GM23338 (cell line): ENCODE results near the gene FBXW4. TPM values are rescaled to one million over a fixed set of nuclear protein-coding genes. Genes with fewer than 3 reads are reported as not detected.

ENCODE experiments used
- ATAC-seq: fragments of 200-7000 bp; cut with Tn5 transposase; 3 replicates; pipeline ENCODE4 v1.9.1; 2020
- DNase-seq: peaks from one replicate; pipeline ENCODE4 v3.0.0-alpha.2; 2015; ENCODE audit warnings: low spot score
- H2AFZ ChIP-seq: fragments of 200-600 bp; sonication (generic); 2 replicates; pipeline ENCODE4 v1.8.0; 2016; ENCODE audit warnings: antibody characterized with exemption, mild to moderate bottlenecking, moderate library complexity
- H3F3A ChIP-seq: fragments of 200-600 bp; sonication (generic); replicated peaks from 2 replicates; pipeline ENCODE4 v1.8.0; 2017; ENCODE audit warnings: antibody characterized with exemption, mixed run types, low read depth
- H3K27ac ChIP-seq: fragments of 200-600 bp; sonication (generic); 2 replicates; pipeline ENCODE4 v1.6.1; 2016; ENCODE audit warnings: low read depth
- H3K27me3 ChIP-seq: fragments of 200-600 bp; sonication (generic); 2 replicates; pipeline ENCODE4 v1.8.0; 2016; ENCODE audit warnings: mild to moderate bottlenecking, mixed run types, moderate library complexity; ENCODE audit not compliant: insufficient read depth
- H3K36me3 ChIP-seq: fragments of 200-600 bp; sonication (generic); 2 replicates; pipeline ENCODE4 v1.8.0; 2016; ENCODE audit warnings: mild to moderate bottlenecking; ENCODE audit not compliant: insufficient read depth
- H3K4me1 ChIP-seq: fragments of 200-600 bp; sonication (generic); 2 replicates; pipeline ENCODE4 v1.8.0; 2016; ENCODE audit warnings: mild to moderate bottlenecking, moderate library complexity; ENCODE audit not compliant: insufficient read depth
- H3K4me2 ChIP-seq: fragments of 200-600 bp; sonication (generic); 2 replicates; pipeline ENCODE4 v1.7.1; 2017; ENCODE audit warnings: mixed run types
- H3K4me3 ChIP-seq: fragments of 200-600 bp; sonication (generic); 2 replicates; pipeline ENCODE4 v1.6.1; 2016; ENCODE audit warnings: mixed run types
- H3K79me2 ChIP-seq: fragments of 200-600 bp; sonication (generic); replicated peaks from 2 replicates; pipeline ENCODE4 v1.8.0; 2017; ENCODE audit warnings: mild to moderate bottlenecking; ENCODE audit not compliant: insufficient read depth
- H3K9me2 ChIP-seq: fragments of 200-600 bp; sonication (generic); 2 replicates; pipeline ENCODE4 v1.8.0; 2017; ENCODE audit not compliant: insufficient read depth
- H4K20me1 ChIP-seq: fragments of 200-600 bp; sonication (generic); replicated peaks from 2 replicates; pipeline ENCODE4 v1.8.0; 2017; ENCODE audit warnings: mild to moderate bottlenecking; ENCODE audit not compliant: insufficient read depth
- H3K27ac Mint-ChIP-seq: 2 replicates; pipeline ENCODE4 v1.8.0; 2020; ENCODE audit warnings: inconsistent platforms, mild to moderate bottlenecking, moderate library complexity, mixed read lengths
- H3K27me3 Mint-ChIP-seq: 3 replicates; pipeline ENCODE4 v1.8.0; 2022; ENCODE audit warnings: low read depth, mild to moderate bottlenecking, moderate library complexity, mixed read lengths, inconsistent platforms; ENCODE audit not compliant: insufficient read depth, poor library complexity
- H3K36me3 Mint-ChIP-seq: 3 replicates; pipeline ENCODE4 v1.8.0; 2021; ENCODE audit warnings: low read depth, mild to moderate bottlenecking, inconsistent platforms, moderate library complexity, mixed read lengths
- H3K4me1 Mint-ChIP-seq: 3 replicates; pipeline ENCODE4 v1.8.0; 2020; ENCODE audit warnings: mild to moderate bottlenecking, inconsistent platforms, mixed read lengths
- H3K4me3 Mint-ChIP-seq: 3 replicates; pipeline ENCODE4 v1.8.0; 2021; ENCODE audit warnings: moderate library complexity, mild to moderate bottlenecking, inconsistent platforms, mixed read lengths
- H3K9me3 Mint-ChIP-seq: 3 replicates; pipeline ENCODE4 v1.8.0; 2020; ENCODE audit warnings: moderate library complexity, mild to moderate bottlenecking, inconsistent platforms, mixed read lengths
- CREB1 ChIP-seq: fragments of 250-450 bp; sonication (Bioruptor Pico); IDR thresholded peaks from 2 replicates; pipeline ENCODE4 v1.5.0; 2020; ENCODE audit warnings: low read depth, mild to moderate bottlenecking, moderate library complexity
- EZH2 ChIP-seq: fragments of 200-600 bp; sonication (generic); IDR thresholded peaks from one replicate; pipeline ENCODE4 v1.8.0; 2017; ENCODE audit warnings: antibody characterized with exemption, mild to moderate bottlenecking, low read depth; ENCODE audit not compliant: unreplicated experiment
- EZH2phosphoT487 ChIP-seq: fragments of 200-600 bp; sonication (generic); IDR thresholded peaks from one replicate; pipeline ENCODE4 v1.8.1; 2018; ENCODE audit warnings: antibody characterized with exemption; ENCODE audit not compliant: unreplicated experiment
- JUNB ChIP-seq: IDR thresholded peaks from one replicate; pipeline ENCODE4 v1.6.1; 2016; ENCODE audit warnings: antibody characterized with exemption; ENCODE audit not compliant: unreplicated experiment
- NANOG ChIP-seq: IDR thresholded peaks from 2 replicates; pipeline ENCODE4 v1.6.1; 2016; ENCODE audit warnings: antibody characterized with exemption, borderline replicate concordance
- POLR2AphosphoS5 ChIP-seq: IDR thresholded peaks from 2 replicates; pipeline ENCODE4 v1.6.1; 2016; ENCODE audit warnings: antibody characterized with exemption, low read depth
- STAT1 ChIP-seq: IDR thresholded peaks from one replicate; pipeline ENCODE4 v1.6.1; 2016; ENCODE audit warnings: antibody characterized with exemption; ENCODE audit not compliant: unreplicated experiment
- ZNF114 ChIP-seq: fragments of 250-450 bp; sonication (Bioruptor Pico); IDR thresholded peaks from 2 replicates; pipeline ENCODE4 v1.5.0; 2020; ENCODE audit warnings: mild to moderate bottlenecking, moderate library complexity
- ZNF331 ChIP-seq: fragments of 250-450 bp; sonication (Bioruptor Pico); IDR thresholded peaks from 2 replicates; pipeline ENCODE4 v1.5.0; 2020; ENCODE audit warnings: low read depth, mild to moderate bottlenecking, moderate library complexity
- polyA plus RNA-seq: library from polyadenylated mRNA; unstranded; fragments of >200 nt; fragmentation: Nextera tagmentation; extraction: Ambion mirVana; gene quantifications from 2 replicates; pipeline ENCODE4 v1.2.1, GENCODE V29; 2016
- total RNA-seq: library from RNA; depleted of rRNA; stranded (reverse); fragments of >200 nt; shearing (Covaris generic); gene quantifications from 2 replicates; pipeline ENCODE4 v1.2.3, GENCODE V29; 2014
- TF ChIP-seq, protein P1 (sequence below): IDR thresholded peaks from one replicate; pipeline ENCODE4 v1.6.1; 2018; ENCODE audit warnings: antibody characterized with exemption; ENCODE audit not compliant: unreplicated experiment
- TF ChIP-seq, protein P2 (sequence below): IDR thresholded peaks from 2 replicates; pipeline ENCODE4 v1.6.1; 2016; ENCODE audit warnings: antibody characterized with exemption
- TF ChIP-seq, protein P3 (sequence below): fragments of 250-450 bp; sonication (Bioruptor Pico); IDR thresholded peaks from 2 replicates; pipeline ENCODE4 v1.5.0; 2020; ENCODE audit warnings: mild to moderate bottlenecking, moderate library complexity
- TF ChIP-seq, protein P4 (sequence below), 2 experiments: fragments of 200-600 bp in 1 of 2; sonication (generic) in 1 of 2; conservative IDR thresholded peaks; 2 replicates each; pipeline versions ENCODE4 v1.5.1 to v1.6.1; 2016 to 2017; ENCODE audit warnings: antibody characterized with exemption in 2 of 2, low read depth in 2 of 2, mild to moderate bottlenecking in 2 of 2, moderate library complexity in 1 of 2

FBXW4 gene
- total and polyA plus RNA-seq, 2 experiments from 2014 or later, result 8.0 to 18.6 TPM

DNA sequence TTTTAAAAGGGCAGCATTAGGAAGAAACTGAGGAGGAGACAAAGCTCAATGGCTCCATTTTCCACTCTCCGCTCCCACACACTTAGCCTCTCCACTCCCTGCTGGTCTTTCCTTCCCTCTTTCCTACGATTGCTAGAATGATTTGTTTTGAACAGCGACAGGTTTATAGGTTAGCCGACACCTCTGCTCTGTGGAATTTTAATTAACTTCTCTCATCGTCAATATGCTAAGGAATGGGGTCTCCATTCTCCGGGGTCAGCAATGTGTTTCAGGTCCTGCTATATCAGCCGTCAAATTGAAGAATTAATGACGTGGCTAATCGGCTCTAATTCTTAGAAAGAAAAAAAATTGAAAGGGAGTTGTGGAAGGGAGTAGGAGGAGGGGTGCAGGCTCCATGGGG, 28.9 kb downstream of the FBXW4 start:
- peaks cover 2% of the 10 kb centered on the region; the same call in 1 of the 2 replicates for H3K4me1 ChIP-seq
- Mint-ChIP-seq H3K9me3 (no peaks in the 10 kb centered on the region), H3K36me3 (peaks cover 11% of the 10 kb centered on the region), H3K27me3 (peaks cover 7% of the 10 kb centered on the region), H3K4me3 (no peak overlapping the region), H3K27ac (no peak overlapping the region), H3K4me1 (peaks cover 11% of the 10 kb centered on the region)
- no peaks in the 10 kb centered on the region for H3K9me2 ChIP-seq
- DNase-seq (no peak), ATAC-seq (no peak)
- no peak overlapping the region for H3K4me2 ChIP-seq
- no peak overlapping the region for H3K27ac ChIP-seq
- no peaks in the 10 kb centered on the region; the same call in 1 of the 2 replicates for H4K20me1 ChIP-seq
- TF ChIP-seq EZH2phosphoT487, result no peak
- TF ChIP-seq, protein P1, sequence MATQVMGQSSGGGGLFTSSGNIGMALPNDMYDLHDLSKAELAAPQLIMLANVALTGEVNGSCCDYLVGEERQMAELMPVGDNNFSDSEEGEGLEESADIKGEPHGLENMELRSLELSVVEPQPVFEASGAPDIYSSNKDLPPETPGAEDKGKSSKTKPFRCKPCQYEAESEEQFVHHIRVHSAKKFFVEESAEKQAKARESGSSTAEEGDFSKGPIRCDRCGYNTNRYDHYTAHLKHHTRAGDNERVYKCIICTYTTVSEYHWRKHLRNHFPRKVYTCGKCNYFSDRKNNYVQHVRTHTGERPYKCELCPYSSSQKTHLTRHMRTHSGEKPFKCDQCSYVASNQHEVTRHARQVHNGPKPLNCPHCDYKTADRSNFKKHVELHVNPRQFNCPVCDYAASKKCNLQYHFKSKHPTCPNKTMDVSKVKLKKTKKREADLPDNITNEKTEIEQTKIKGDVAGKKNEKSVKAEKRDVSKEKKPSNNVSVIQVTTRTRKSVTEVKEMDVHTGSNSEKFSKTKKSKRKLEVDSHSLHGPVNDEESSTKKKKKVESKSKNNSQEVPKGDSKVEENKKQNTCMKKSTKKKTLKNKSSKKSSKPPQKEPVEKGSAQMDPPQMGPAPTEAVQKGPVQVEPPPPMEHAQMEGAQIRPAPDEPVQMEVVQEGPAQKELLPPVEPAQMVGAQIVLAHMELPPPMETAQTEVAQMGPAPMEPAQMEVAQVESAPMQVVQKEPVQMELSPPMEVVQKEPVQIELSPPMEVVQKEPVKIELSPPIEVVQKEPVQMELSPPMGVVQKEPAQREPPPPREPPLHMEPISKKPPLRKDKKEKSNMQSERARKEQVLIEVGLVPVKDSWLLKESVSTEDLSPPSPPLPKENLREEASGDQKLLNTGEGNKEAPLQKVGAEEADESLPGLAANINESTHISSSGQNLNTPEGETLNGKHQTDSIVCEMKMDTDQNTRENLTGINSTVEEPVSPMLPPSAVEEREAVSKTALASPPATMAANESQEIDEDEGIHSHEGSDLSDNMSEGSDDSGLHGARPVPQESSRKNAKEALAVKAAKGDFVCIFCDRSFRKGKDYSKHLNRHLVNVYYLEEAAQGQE, result no peak
- TF ChIP-seq CREB1, result no peak
- no peak for TF ChIP-seq ZNF331 (CRISPR knock-in tag)
- TF ChIP-seq, protein P2, sequence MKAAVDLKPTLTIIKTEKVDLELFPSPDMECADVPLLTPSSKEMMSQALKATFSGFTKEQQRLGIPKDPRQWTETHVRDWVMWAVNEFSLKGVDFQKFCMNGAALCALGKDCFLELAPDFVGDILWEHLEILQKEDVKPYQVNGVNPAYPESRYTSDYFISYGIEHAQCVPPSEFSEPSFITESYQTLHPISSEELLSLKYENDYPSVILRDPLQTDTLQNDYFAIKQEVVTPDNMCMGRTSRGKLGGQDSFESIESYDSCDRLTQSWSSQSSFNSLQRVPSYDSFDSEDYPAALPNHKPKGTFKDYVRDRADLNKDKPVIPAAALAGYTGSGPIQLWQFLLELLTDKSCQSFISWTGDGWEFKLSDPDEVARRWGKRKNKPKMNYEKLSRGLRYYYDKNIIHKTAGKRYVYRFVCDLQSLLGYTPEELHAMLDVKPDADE, result no peak
- no peak for TF ChIP-seq EZH2
- no peak for TF ChIP-seq ZNF114
- TF ChIP-seq JUNB, result no peak
- TF ChIP-seq, protein P3, sequence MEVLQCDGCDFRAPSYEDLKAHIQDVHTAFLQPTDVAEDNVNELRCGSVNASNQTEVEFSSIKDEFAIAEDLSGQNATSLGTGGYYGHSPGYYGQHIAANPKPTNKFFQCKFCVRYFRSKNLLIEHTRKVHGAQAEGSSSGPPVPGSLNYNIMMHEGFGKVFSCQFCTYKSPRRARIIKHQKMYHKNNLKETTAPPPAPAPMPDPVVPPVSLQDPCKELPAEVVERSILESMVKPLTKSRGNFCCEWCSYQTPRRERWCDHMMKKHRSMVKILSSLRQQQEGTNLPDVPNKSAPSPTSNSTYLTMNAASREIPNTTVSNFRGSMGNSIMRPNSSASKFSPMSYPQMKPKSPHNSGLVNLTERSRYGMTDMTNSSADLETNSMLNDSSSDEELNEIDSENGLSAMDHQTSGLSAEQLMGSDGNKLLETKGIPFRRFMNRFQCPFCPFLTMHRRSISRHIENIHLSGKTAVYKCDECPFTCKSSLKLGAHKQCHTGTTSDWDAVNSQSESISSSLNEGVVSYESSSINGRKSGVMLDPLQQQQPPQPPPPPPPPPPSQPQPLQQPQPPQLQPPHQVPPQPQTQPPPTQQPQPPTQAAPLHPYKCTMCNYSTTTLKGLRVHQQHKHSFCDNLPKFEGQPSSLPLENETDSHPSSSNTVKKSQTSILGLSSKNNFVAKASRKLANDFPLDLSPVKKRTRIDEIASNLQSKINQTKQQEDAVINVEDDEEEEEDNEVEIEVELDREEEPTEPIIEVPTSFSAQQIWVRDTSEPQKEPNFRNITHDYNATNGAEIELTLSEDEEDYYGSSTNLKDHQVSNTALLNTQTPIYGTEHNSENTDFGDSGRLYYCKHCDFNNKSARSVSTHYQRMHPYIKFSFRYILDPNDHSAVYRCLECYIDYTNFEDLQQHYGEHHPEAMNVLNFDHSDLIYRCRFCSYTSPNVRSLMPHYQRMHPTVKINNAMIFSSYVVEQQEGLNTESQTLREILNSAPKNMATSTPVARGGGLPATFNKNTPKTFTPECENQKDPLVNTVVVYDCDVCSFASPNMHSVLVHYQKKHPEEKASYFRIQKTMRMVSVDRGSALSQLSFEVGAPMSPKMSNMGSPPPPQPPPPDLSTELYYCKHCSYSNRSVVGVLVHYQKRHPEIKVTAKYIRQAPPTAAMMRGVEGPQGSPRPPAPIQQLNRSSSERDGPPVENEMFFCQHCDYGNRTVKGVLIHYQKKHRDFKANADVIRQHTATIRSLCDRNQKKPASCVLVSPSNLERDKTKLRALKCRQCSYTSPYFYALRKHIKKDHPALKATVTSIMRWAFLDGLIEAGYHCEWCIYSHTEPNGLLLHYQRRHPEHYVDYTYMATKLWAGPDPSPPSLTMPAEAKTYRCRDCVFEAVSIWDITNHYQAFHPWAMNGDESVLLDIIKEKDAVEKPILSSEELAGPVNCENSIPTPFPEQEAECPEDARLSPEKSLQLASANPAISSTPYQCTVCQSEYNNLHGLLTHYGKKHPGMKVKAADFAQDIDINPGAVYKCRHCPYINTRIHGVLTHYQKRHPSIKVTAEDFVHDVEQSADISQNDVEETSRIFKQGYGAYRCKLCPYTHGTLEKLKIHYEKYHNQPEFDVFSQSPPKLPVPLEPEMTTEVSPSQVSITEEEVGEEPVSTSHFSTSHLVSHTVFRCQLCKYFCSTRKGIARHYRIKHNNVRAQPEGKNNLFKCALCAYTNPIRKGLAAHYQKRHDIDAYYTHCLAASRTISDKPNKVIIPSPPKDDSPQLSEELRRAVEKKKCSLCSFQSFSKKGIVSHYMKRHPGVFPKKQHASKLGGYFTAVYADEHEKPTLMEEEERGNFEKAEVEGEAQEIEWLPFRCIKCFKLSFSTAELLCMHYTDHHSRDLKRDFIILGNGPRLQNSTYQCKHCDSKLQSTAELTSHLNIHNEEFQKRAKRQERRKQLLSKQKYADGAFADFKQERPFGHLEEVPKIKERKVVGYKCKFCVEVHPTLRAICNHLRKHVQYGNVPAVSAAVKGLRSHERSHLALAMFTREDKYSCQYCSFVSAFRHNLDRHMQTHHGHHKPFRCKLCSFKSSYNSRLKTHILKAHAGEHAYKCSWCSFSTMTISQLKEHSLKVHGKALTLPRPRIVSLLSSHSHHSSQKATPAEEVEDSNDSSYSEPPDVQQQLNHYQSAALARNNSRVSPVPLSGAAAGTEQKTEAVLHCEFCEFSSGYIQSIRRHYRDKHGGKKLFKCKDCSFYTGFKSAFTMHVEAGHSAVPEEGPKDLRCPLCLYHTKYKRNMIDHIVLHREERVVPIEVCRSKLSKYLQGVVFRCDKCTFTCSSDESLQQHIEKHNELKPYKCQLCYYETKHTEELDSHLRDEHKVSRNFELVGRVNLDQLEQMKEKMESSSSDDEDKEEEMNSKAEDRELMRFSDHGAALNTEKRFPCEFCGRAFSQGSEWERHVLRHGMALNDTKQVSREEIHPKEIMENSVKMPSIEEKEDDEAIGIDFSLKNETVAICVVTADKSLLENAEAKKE (CRISPR knock-in tag), result no peak
- TF ChIP-seq, protein P4, sequence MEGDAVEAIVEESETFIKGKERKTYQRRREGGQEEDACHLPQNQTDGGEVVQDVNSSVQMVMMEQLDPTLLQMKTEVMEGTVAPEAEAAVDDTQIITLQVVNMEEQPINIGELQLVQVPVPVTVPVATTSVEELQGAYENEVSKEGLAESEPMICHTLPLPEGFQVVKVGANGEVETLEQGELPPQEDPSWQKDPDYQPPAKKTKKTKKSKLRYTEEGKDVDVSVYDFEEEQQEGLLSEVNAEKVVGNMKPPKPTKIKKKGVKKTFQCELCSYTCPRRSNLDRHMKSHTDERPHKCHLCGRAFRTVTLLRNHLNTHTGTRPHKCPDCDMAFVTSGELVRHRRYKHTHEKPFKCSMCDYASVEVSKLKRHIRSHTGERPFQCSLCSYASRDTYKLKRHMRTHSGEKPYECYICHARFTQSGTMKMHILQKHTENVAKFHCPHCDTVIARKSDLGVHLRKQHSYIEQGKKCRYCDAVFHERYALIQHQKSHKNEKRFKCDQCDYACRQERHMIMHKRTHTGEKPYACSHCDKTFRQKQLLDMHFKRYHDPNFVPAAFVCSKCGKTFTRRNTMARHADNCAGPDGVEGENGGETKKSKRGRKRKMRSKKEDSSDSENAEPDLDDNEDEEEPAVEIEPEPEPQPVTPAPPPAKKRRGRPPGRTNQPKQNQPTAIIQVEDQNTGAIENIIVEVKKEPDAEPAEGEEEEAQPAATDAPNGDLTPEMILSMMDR (conservative IDR thresholded peaks at IDR 0.05; ENCODE audit: low read depth in 2 of 2), result no peak
- no peak for TF ChIP-seq NANOG
- TF ChIP-seq STAT1, result no peak
- no peak for TF ChIP-seq POLR2AphosphoS5
- H3K27me3 ChIP-seq, result no peaks in the 10 kb centered on the region
- no peaks in the 10 kb centered on the region; the same call in 1 of the 2 replicates for H3K36me3 ChIP-seq
- no peaks in the 10 kb centered on the region for H3F3A ChIP-seq
- no peak overlapping the region for H2AFZ ChIP-seq
- H3K79me2 ChIP-seq, result no peaks in the 10 kb centered on the region
- no peak overlapping the region for H3K4me3 ChIP-seq
